ENCODE results near the gene FADD. TPM values are rescaled to one million over a fixed set of nuclear protein-coding genes. Genes with fewer than 3 reads are reported as not detected.

Gene FADD
- total RNA-seq, 1 donor from 2014 or later, result 40.8 TPM

DNA sequence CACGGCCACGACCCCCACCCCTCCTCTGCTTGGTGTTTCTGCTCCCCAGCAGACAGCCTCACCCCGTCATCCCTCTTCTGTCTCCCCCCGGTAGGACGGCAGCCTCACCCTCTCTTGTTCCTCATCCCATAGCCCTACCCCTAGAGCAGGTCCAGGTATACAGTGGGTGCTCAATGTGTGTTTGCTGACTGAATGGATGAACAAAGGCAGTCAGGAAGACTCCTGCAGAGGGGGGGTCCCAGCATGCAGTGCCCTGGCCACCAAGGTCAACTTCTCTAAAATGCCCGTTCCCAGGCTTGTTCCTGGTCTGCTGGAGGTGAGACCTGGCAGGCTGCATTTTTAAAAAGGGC lies 34.7 kb upstream of the FADD start:
- Histone ChIP-seq H3K9me3 (ENCODE audit: insufficient read depth, low read depth, low read length) (no peaks in the 10 kb centered on the region), H3K27ac (ENCODE audit: low read depth, low read length) (no peak overlapping the region), H3K79me2 (ENCODE audit: insufficient read depth, low read length) (no peaks in the 10 kb centered on the region), H3K36me3 (ENCODE audit: insufficient read depth, low read length) (no peaks in the 10 kb centered on the region), H3K9ac (ENCODE audit: low read length) (no peak overlapping the region), H3K4me1 (ENCODE audit: insufficient read depth, low read length) (no peaks in the 10 kb centered on the region), H3K4me3 (ENCODE audit: insufficient read depth, low read depth, low read length) (no peak overlapping the region), H3K4me2 (ENCODE audit: low read length) (no peak overlapping the region), H2AFZ (ENCODE audit: low read depth, low read length) (no peak overlapping the region), H3K27me3 (ENCODE audit: insufficient read depth, low read length) (peaks cover 2% of the 10 kb centered on the region), H4K20me1 (ENCODE audit: insufficient read depth, low read length) (no peaks in the 10 kb centered on the region)
- Mint-ChIP-seq H3K4me3 (ENCODE audit: unreplicated experiment) (no peak overlapping the region), H3K27me3 (ENCODE audit: low read depth, unreplicated experiment) (peaks cover 58% of the 10 kb centered on the region), H3K9me3 (ENCODE audit: unreplicated experiment) (no peaks in the 10 kb centered on the region), H3K4me1 (ENCODE audit: low read depth, unreplicated experiment) (no peaks in the 10 kb centered on the region), H3K27ac (ENCODE audit: unreplicated experiment) (no peak overlapping the region), H3K36me3 (ENCODE audit: low read depth, unreplicated experiment) (no peaks in the 10 kb centered on the region)
- no peak for FAIRE-seq
- TF ChIP-seq CTCF (IDR thresholded peaks at IDR 0.05; ENCODE audit: insufficient read depth, low read depth, low read length) (no peak), EZH2 (IDR thresholded peaks at IDR 0.05; ENCODE audit: insufficient read depth, low read length) (no peak)
- no peak for DNase-seq (ENCODE audit: low read depth)

GRCh38 chr11:70169127-70169526 lies 34.0 kb upstream of the FADD start:
- H3K4me2 ChIP-seq (ENCODE audit: low read length), result no peak overlapping the region
- Mint-ChIP-seq H3K4me3 (ENCODE audit: unreplicated experiment) (no peak overlapping the region), H3K9me3 (ENCODE audit: unreplicated experiment) (no peaks in the 10 kb centered on the region), H3K36me3 (ENCODE audit: low read depth, unreplicated experiment) (no peaks in the 10 kb centered on the region), H3K27me3 (ENCODE audit: low read depth, unreplicated experiment) (peaks cover 51% of the 10 kb centered on the region), H3K4me1 (ENCODE audit: low read depth, unreplicated experiment) (no peaks in the 10 kb centered on the region), H3K27ac (ENCODE audit: unreplicated experiment) (no peak overlapping the region)
- peaks cover 2% of the 10 kb centered on the region for H3K27me3 ChIP-seq (ENCODE audit: insufficient read depth, low read length)
- H2AFZ ChIP-seq (ENCODE audit: low read depth, low read length), result no peak overlapping the region
- no peaks in the 10 kb centered on the region for H3K79me2 ChIP-seq (ENCODE audit: insufficient read depth, low read length)
- H3K9me3 ChIP-seq (ENCODE audit: insufficient read depth, low read depth, low read length), result no peaks in the 10 kb centered on the region
- DNase-seq (ENCODE audit: low read depth) (no peak), FAIRE-seq (no peak)
- TF ChIP-seq CTCF (IDR thresholded peaks at IDR 0.05; ENCODE audit: insufficient read depth, low read depth, low read length) (no peak), EZH2 (IDR thresholded peaks at IDR 0.05; ENCODE audit: insufficient read depth, low read length) (no peak)
- H3K36me3 ChIP-seq (ENCODE audit: insufficient read depth, low read length), result no peaks in the 10 kb centered on the region
- no peaks in the 10 kb centered on the region for H3K4me1 ChIP-seq (ENCODE audit: insufficient read depth, low read length)
- H3K4me3 ChIP-seq (ENCODE audit: insufficient read depth, low read depth, low read length), result no peak overlapping the region
- no peaks in the 10 kb centered on the region for H4K20me1 ChIP-seq (ENCODE audit: insufficient read depth, low read length)
- H3K9ac ChIP-seq (ENCODE audit: low read length), result no peak overlapping the region
- no peak overlapping the region for H3K27ac ChIP-seq (ENCODE audit: low read depth, low read length)

GRCh38 chr11:70169632-70170031 lies 33.5 kb upstream of the FADD start:
- no peaks in the 10 kb centered on the region for H3K4me1 ChIP-seq (ENCODE audit: insufficient read depth, low read length)
- no peak for FAIRE-seq
- TF ChIP-seq CTCF (IDR thresholded peaks at IDR 0.05; ENCODE audit: insufficient read depth, low read depth, low read length) (no peak), EZH2 (IDR thresholded peaks at IDR 0.05; ENCODE audit: insufficient read depth, low read length) (no peak)

More at GRCh38 chr11:70169632-70170031, 33.5 kb upstream of the FADD start:
- H3K27me3 ChIP-seq (ENCODE audit: insufficient read depth, low read length), result peaks cover 2% of the 10 kb centered on the region
- no peak overlapping the region for H3K4me3 Mint-ChIP-seq (ENCODE audit: unreplicated experiment)
- H3K27me3 Mint-ChIP-seq (ENCODE audit: low read depth, unreplicated experiment), result peaks cover 48% of the 10 kb centered on the region
- no peaks in the 10 kb centered on the region for H4K20me1 ChIP-seq (ENCODE audit: insufficient read depth, low read length)
- no peak overlapping the region for H3K9ac ChIP-seq (ENCODE audit: low read length)
- H3K27ac Mint-ChIP-seq (ENCODE audit: unreplicated experiment), result no peak overlapping the region
- no peaks in the 10 kb centered on the region for H3K9me3 ChIP-seq (ENCODE audit: insufficient read depth, low read depth, low read length)
- H3K36me3 Mint-ChIP-seq (ENCODE audit: low read depth, unreplicated experiment), result no peaks in the 10 kb centered on the region
- no peak overlapping the region for H2AFZ ChIP-seq (ENCODE audit: low read depth, low read length)
- no peak overlapping the region for H3K4me2 ChIP-seq (ENCODE audit: low read length)
- no peak overlapping the region for H3K27ac ChIP-seq (ENCODE audit: low read depth, low read length)
- no peaks in the 10 kb centered on the region for H3K4me1 Mint-ChIP-seq (ENCODE audit: low read depth, unreplicated experiment)
- H3K9me3 Mint-ChIP-seq (ENCODE audit: unreplicated experiment), result no peaks in the 10 kb centered on the region
- H3K36me3 ChIP-seq (ENCODE audit: insufficient read depth, low read length), result no peaks in the 10 kb centered on the region
- H3K4me3 ChIP-seq (ENCODE audit: insufficient read depth, low read depth, low read length), result no peak overlapping the region
- no peaks in the 10 kb centered on the region for H3K79me2 ChIP-seq (ENCODE audit: insufficient read depth, low read length)
- DNase-seq (ENCODE audit: low read depth), result no peak

All from astrocyte (in vitro differentiated cells and primary cell).